A549 (cell line): Measurements from ENCODE around the gene MED23.

Source experiments
- CEBPB ChIP-seq, 2 experiments: fragments of >200 bp in 1 of 2; sonication (Bioruptor Twin) in 1 of 2; formaldehyde crosslinking in 1 of 2; IDR thresholded peaks; 2 replicates each; pipeline ENCODE4 v1.6.1; 2012 to 2016
- CTCF ChIP-seq: fragments of >200 bp; sonication (Bioruptor Twin); formaldehyde crosslinking; IDR thresholded peaks from 3 replicates; pipeline ENCODE4 v1.5.1; 2016
- MAFK ChIP-seq: fragments of 450-650 bp; IDR thresholded peaks from 2 replicates; pipeline ENCODE4 v1.6.1; 2014; ENCODE audit not compliant: partially characterized antibody
- MAX ChIP-seq: IDR thresholded peaks from 2 replicates; pipeline ENCODE4 v1.6.1; 2012
- MYC ChIP-seq: IDR thresholded peaks from 2 replicates; pipeline ENCODE4 v1.6.1; 2012; ENCODE audit warnings: mild to moderate bottlenecking, inconsistent platforms, low read length, improper control_type of control experiment, borderline replicate concordance
- NR3C1 ChIP-seq: fragments of >200 bp; sonication (Bioruptor Twin); formaldehyde crosslinking; IDR thresholded peaks from 3 replicates; pipeline ENCODE4 v1.6.1; 2017
- POLR2A ChIP-seq: IDR thresholded peaks from 2 replicates; pipeline ENCODE4 v1.6.1; 2012; ENCODE audit warnings: mild to moderate bottlenecking, low read length
- RAD21 ChIP-seq, 2 experiments: fragments of >200 bp in 1 of 2; sonication (Bioruptor Twin) in 1 of 2; formaldehyde crosslinking in 1 of 2; IDR thresholded peaks in 1 of 2; conservative IDR thresholded peaks in 1 of 2; 2 replicates in 1 of 2; 3 replicates in 1 of 2; pipeline ENCODE4 v1.6.1; 2012 to 2018; ENCODE audit warnings: inconsistent platforms in 1 of 2
- SMC3 ChIP-seq: fragments of >200 bp; sonication (Bioruptor Twin); formaldehyde crosslinking; IDR thresholded peaks from 3 replicates; pipeline ENCODE4 v1.6.1; 2018; ENCODE audit warnings: inconsistent platforms
- SREBF2 ChIP-seq: fragments of 450-650 bp; IDR thresholded peaks from 2 replicates; pipeline ENCODE4 v1.6.1; 2014; ENCODE audit warnings: mild to moderate bottlenecking, moderate library complexity
- ZFP36 ChIP-seq: fragments of 450-650 bp; IDR thresholded peaks from 2 replicates; pipeline ENCODE4 v1.6.1; 2014; ENCODE audit warnings: borderline replicate concordance; ENCODE audit not compliant: partially characterized antibody

GRCh38 chr6:131574133-131574532, 53.9 kb downstream of the MED23 start:
- TF ChIP-seq RAD21 (conservative IDR thresholded peaks at IDR 0.05 in 1 of 2, IDR thresholded peaks at IDR 0.05 in 1 of 2) (no peak), SMC3 (no peak), CTCF (no peak), POLR2A (no peak), MAX (no peak), NR3C1 (no peak), MAFK (no peak), MYC (no peak), SREBF2 (no peak), CEBPB (IDR thresholded peaks at IDR 0.05) (no peak), ZFP36 (no peak)
